ENCODE measurements around the gene RTL1. TPM values are rescaled to one million over a fixed set of nuclear protein-coding genes. Genes with fewer than 3 reads are reported as not detected.
A peak's percentile ranks its signal among the peaks of the same experiment; 100 is the strongest.

The RTL1 gene
- 0.03 TPM for polyA plus RNA-seq (2013, experiment 1 of 2)
- 0.03 TPM for polyA plus RNA-seq (2013, experiment 2 of 2)

GRCh38 chr14:100903672-100904185 is at the start of gene RTL1:
TSS of gene RTL1 (minus strand) at chr14:100903722. CDS start at chr14:100884788, 18,934 bp downstream.
- Histone ChIP-seq H3K4me2 (ENCODE audit: low read length) (no peak within 1 kb of the TSS), H2BK15ac (replicated peaks; ENCODE audit: low read depth) (no peak within 1 kb of the TSS), H2BK120ac (ENCODE audit: low read depth, low read length) (peak within 1 kb of the TSS; percentile 0), H3K9ac (ENCODE audit: low read length) (peak within 1 kb of the TSS; percentile 40), H3K56ac (ENCODE audit: low read length) (peak within 1 kb of the TSS; percentile 66), H3K4me3 (ENCODE audit: low read length) (no peak within 1 kb of the TSS), H3K27ac (ENCODE audit: low read depth, low read length) (no peak within 1 kb of the TSS), H3K4me1 (ENCODE audit: control insufficient read depth, low read depth, low read length) (peaks cover 8% of the 10 kb centered on the region), H2AK5ac (ENCODE audit: low read length) (no peak within 1 kb of the TSS), H3K79me1 (ENCODE audit: low read length) (no peaks in the 10 kb centered on the region), H4K8ac (ENCODE audit: low read depth, low read length) (no peak within 1 kb of the TSS), H3K18ac (ENCODE audit: low read length) (peak within 1 kb of the TSS; percentile 39), H3K23ac (ENCODE audit: low read length) (no peak within 1 kb of the TSS), H3K4ac (ENCODE audit: low read depth, low read length) (peak within 1 kb of the TSS; percentile 26), H2BK5ac (ENCODE audit: low read length) (no peak within 1 kb of the TSS), H3K27me3 (ENCODE audit: insufficient read depth, low read length, poor library complexity) (no peaks in the 10 kb centered on the region), H3K79me2 (ENCODE audit: control insufficient read depth, insufficient read depth, low read length) (no peaks in the 10 kb centered on the region), H3K36me3 (ENCODE audit: control insufficient read depth, insufficient read depth, low read length) (no peaks in the 10 kb centered on the region), H4K5ac (ENCODE audit: low read length) (no peak within 1 kb of the TSS)
- DNase-seq, result no peak
- no CpG with 5 or more reads among the region's 12 CpGs for WGBS (ENCODE audit: extremely low coverage, insufficient coverage, low lambda C conversion rate)

- Histone ChIP-seq H3K4me3 (ENCODE audit: low read length) (no peak overlapping the region), H3K18ac (ENCODE audit: low read length) (no peak overlapping the region), H3K79me1 (ENCODE audit: low read length) (no peaks in the 10 kb centered on the region), H3K27ac (ENCODE audit: low read depth, low read length) (no peak overlapping the region), H3K23ac (ENCODE audit: low read length) (no peak overlapping the region), H3K4me1 (ENCODE audit: control insufficient read depth, low read depth, low read length) (no peaks in the 10 kb centered on the region), H2BK5ac (ENCODE audit: low read length) (no peak overlapping the region), H3K4me2 (ENCODE audit: low read length) (no peak overlapping the region), H3K9ac (ENCODE audit: low read length) (no peak overlapping the region), H3K56ac (ENCODE audit: low read length) (no peak overlapping the region), H3K4ac (ENCODE audit: low read depth, low read length) (no peak overlapping the region), H4K8ac (ENCODE audit: low read depth, low read length) (no peak overlapping the region), H2AK5ac (ENCODE audit: low read length) (no peak overlapping the region), H3K27me3 (ENCODE audit: insufficient read depth, low read length, poor library complexity) (no peaks in the 10 kb centered on the region), H3K36me3 (ENCODE audit: control insufficient read depth, insufficient read depth, low read length) (no peaks in the 10 kb centered on the region), H2BK120ac (ENCODE audit: low read depth, low read length) (no peak overlapping the region), H3K79me2 (ENCODE audit: control insufficient read depth, insufficient read depth, low read length) (no peaks in the 10 kb centered on the region), H4K5ac (ENCODE audit: low read length) (no peak overlapping the region), H2BK15ac (replicated peaks; ENCODE audit: low read depth) (no peak overlapping the region)
- no CpG with 5 or more reads among the region's 3 CpGs for WGBS (ENCODE audit: extremely low coverage, insufficient coverage, low lambda C conversion rate)
- no peak for DNase-seq
Observed at GRCh38 chr14:100950024-100950423, 46.5 kb upstream of the RTL1 start.

GRCh38 chr14:100944052-100944451 is 40.5 kb upstream of the RTL1 start:
- Histone ChIP-seq H3K4ac (ENCODE audit: low read depth, low read length) (no peak overlapping the region), H4K5ac (ENCODE audit: low read length) (no peak overlapping the region), H3K27ac (ENCODE audit: low read depth, low read length) (no peak overlapping the region), H3K4me3 (ENCODE audit: low read length) (no peak overlapping the region), H3K23ac (ENCODE audit: low read length) (no peak overlapping the region), H3K56ac (ENCODE audit: low read length) (no peak overlapping the region), H2BK120ac (ENCODE audit: low read depth, low read length) (no peak overlapping the region), H3K9ac (ENCODE audit: low read length) (no peak overlapping the region), H2BK15ac (replicated peaks; ENCODE audit: low read depth) (no peak overlapping the region), H3K18ac (ENCODE audit: low read length) (no peak overlapping the region), H3K4me2 (ENCODE audit: low read length) (no peak overlapping the region), H2AK5ac (ENCODE audit: low read length) (no peak overlapping the region), H3K79me2 (ENCODE audit: control insufficient read depth, insufficient read depth, low read length) (no peaks in the 10 kb centered on the region), H3K79me1 (ENCODE audit: low read length) (no peaks in the 10 kb centered on the region), H3K27me3 (ENCODE audit: insufficient read depth, low read length, poor library complexity) (no peaks in the 10 kb centered on the region), H3K4me1 (ENCODE audit: control insufficient read depth, low read depth, low read length) (no peaks in the 10 kb centered on the region), H2BK5ac (ENCODE audit: low read length) (no peak overlapping the region), H3K36me3 (ENCODE audit: control insufficient read depth, insufficient read depth, low read length) (no peaks in the 10 kb centered on the region), H4K8ac (ENCODE audit: low read depth, low read length) (no peak overlapping the region)
- no CpG with 5 or more reads among the region's 2 CpGs for whole genome bisulfite sequencing (ENCODE audit: extremely low coverage, insufficient coverage, low lambda C conversion rate)
- DNase-seq, result no peak

- Histone ChIP-seq H3K23ac (ENCODE audit: low read length) (no peak overlapping the region), H3K9ac (ENCODE audit: low read length) (no peak overlapping the region), H3K4me2 (ENCODE audit: low read length) (no peak overlapping the region), H3K4me3 (ENCODE audit: low read length) (no peak overlapping the region), H3K79me2 (ENCODE audit: control insufficient read depth, insufficient read depth, low read length) (no peaks in the 10 kb centered on the region), H3K27ac (ENCODE audit: low read depth, low read length) (no peak overlapping the region), H2BK120ac (ENCODE audit: low read depth, low read length) (no peak overlapping the region), H2BK5ac (ENCODE audit: low read length) (no peak overlapping the region), H2AK5ac (ENCODE audit: low read length) (no peak overlapping the region), H3K27me3 (ENCODE audit: insufficient read depth, low read length, poor library complexity) (no peaks in the 10 kb centered on the region), H3K56ac (ENCODE audit: low read length) (no peak overlapping the region), H3K18ac (ENCODE audit: low read length) (no peak overlapping the region), H3K4me1 (ENCODE audit: control insufficient read depth, low read depth, low read length) (no peaks in the 10 kb centered on the region), H2BK15ac (replicated peaks; ENCODE audit: low read depth) (no peak overlapping the region), H3K36me3 (ENCODE audit: control insufficient read depth, insufficient read depth, low read length) (no peaks in the 10 kb centered on the region), H4K5ac (ENCODE audit: low read length) (no peak overlapping the region), H4K8ac (ENCODE audit: low read depth, low read length) (no peak overlapping the region), H3K79me1 (ENCODE audit: low read length) (no peaks in the 10 kb centered on the region), H3K4ac (ENCODE audit: low read depth, low read length) (no peak overlapping the region)
- no peak for DNase-seq
- WGBS (ENCODE audit: extremely low coverage, insufficient coverage, low lambda C conversion rate), result no CpG with 5 or more reads among the region's 2 CpGs
Observed at GRCh38 chr14:100930270-100930669, 26.7 kb upstream of the RTL1 start.

GRCh38 chr14:100915560-100915959 is 12.0 kb upstream of the RTL1 start:
- no peak overlapping the region for H4K8ac ChIP-seq (ENCODE audit: low read depth, low read length)
- DNase-seq, result no peak
- H3K4me2 ChIP-seq (ENCODE audit: low read length), result no peak overlapping the region
- no peak overlapping the region for H2BK15ac ChIP-seq (replicated peaks; ENCODE audit: low read depth)
- no peaks in the 10 kb centered on the region for H3K36me3 ChIP-seq (ENCODE audit: control insufficient read depth, insufficient read depth, low read length)
- H3K79me2 ChIP-seq (ENCODE audit: control insufficient read depth, insufficient read depth, low read length), result no peaks in the 10 kb centered on the region
- H2BK120ac ChIP-seq (ENCODE audit: low read depth, low read length), result no peak overlapping the region
- H3K4ac ChIP-seq (ENCODE audit: low read depth, low read length), result no peak overlapping the region
- H3K18ac ChIP-seq (ENCODE audit: low read length), result no peak overlapping the region
- H2BK5ac ChIP-seq (ENCODE audit: low read length), result no peak overlapping the region
- H2AK5ac ChIP-seq (ENCODE audit: low read length), result no peak overlapping the region
- no peak overlapping the region for H3K56ac ChIP-seq (ENCODE audit: low read length)
- H3K27me3 ChIP-seq (ENCODE audit: insufficient read depth, low read length, poor library complexity), result no peaks in the 10 kb centered on the region
- H3K27ac ChIP-seq (ENCODE audit: low read depth, low read length), result no peak overlapping the region
- no peak overlapping the region for H3K9ac ChIP-seq (ENCODE audit: low read length)
- no peak overlapping the region for H3K23ac ChIP-seq (ENCODE audit: low read length)
- no peak overlapping the region for H3K4me3 ChIP-seq (ENCODE audit: low read length)
- no peaks in the 10 kb centered on the region for H3K79me1 ChIP-seq (ENCODE audit: low read length)
- no peaks in the 10 kb centered on the region for H3K4me1 ChIP-seq (ENCODE audit: control insufficient read depth, low read depth, low read length)
- no peak overlapping the region for H4K5ac ChIP-seq (ENCODE audit: low read length)
- no CpG with 5 or more reads among the region's 2 CpGs for WGBS (ENCODE audit: extremely low coverage, insufficient coverage, low lambda C conversion rate)

- H3K4me3 ChIP-seq (ENCODE audit: low read length), result no peak overlapping the region
- no peaks in the 10 kb centered on the region for H3K79me2 ChIP-seq (ENCODE audit: control insufficient read depth, insufficient read depth, low read length)
- no peak overlapping the region for H2AK5ac ChIP-seq (ENCODE audit: low read length)
- no peak overlapping the region for H3K23ac ChIP-seq (ENCODE audit: low read length)
- no peak overlapping the region for H3K18ac ChIP-seq (ENCODE audit: low read length)
- WGBS (ENCODE audit: extremely low coverage, insufficient coverage, low lambda C conversion rate), result no CpG with 5 or more reads among the region's 3 CpGs
- H3K27ac ChIP-seq (ENCODE audit: low read depth, low read length), result no peak overlapping the region
- H3K79me1 ChIP-seq (ENCODE audit: low read length), result no peaks in the 10 kb centered on the region
- H3K36me3 ChIP-seq (ENCODE audit: control insufficient read depth, insufficient read depth, low read length), result no peaks in the 10 kb centered on the region
- no peak overlapping the region for H3K9ac ChIP-seq (ENCODE audit: low read length)
- no peak overlapping the region for H4K5ac ChIP-seq (ENCODE audit: low read length)
- no peak overlapping the region for H2BK15ac ChIP-seq (replicated peaks; ENCODE audit: low read depth)
- H2BK120ac ChIP-seq (ENCODE audit: low read depth, low read length), result no peak overlapping the region
- no peaks in the 10 kb centered on the region for H3K4me1 ChIP-seq (ENCODE audit: control insufficient read depth, low read depth, low read length)
- H4K8ac ChIP-seq (ENCODE audit: low read depth, low read length), result no peak overlapping the region
- H3K4ac ChIP-seq (ENCODE audit: low read depth, low read length), result no peak overlapping the region
- H3K4me2 ChIP-seq (ENCODE audit: low read length), result no peak overlapping the region
- DNase-seq, result no peak
- H3K27me3 ChIP-seq (ENCODE audit: insufficient read depth, low read length, poor library complexity), result no peaks in the 10 kb centered on the region
- H2BK5ac ChIP-seq (ENCODE audit: low read length), result no peak overlapping the region
- H3K56ac ChIP-seq (ENCODE audit: low read length), result no peak overlapping the region
Observed at GRCh38 chr14:100914597-100915021, 11.1 kb upstream of the RTL1 start.
